ENCODE data around the gene SH3PXD2A.
"Not testable (repeated sequence)": the region's sequence is repeated elsewhere in the genome, so short reads cannot be mapped to it uniquely, and the experiment has no call there.

- TF ChIP-seq CTCF (conservative IDR thresholded peaks at IDR 0.05 in 1 of 2, IDR thresholded peaks at IDR 0.05 in 1 of 2; ENCODE audit: extremely low read depth in 1 of 2, insufficient read depth in 1 of 2, low read depth in 1 of 2, low read length in 2 of 2); EZH2 (IDR thresholded peaks at IDR 0.05; ENCODE audit: borderline replicate concordance, low read length): not testable (repeated sequence)
These were observed 42.1 kb downstream of the SH3PXD2A start for GRCh38 chr10:103813312-103813711.

Data from mammary epithelial cell (primary cell).